HPDE6-E6E7 (cell line): ENCODE data around the gene IL1B.
"Not testable (repeated sequence)": the region's sequence is repeated elsewhere in the genome, so short reads cannot be mapped to it uniquely, and the experiment has no call there.

Source experiments
- DNase-seq: peaks from one replicate; pipeline ENCODE4 v3.0.0; 2011; ENCODE audit warnings: missing footprints; ENCODE audit errors: extremely low spot score

IL1B gene

DNA sequence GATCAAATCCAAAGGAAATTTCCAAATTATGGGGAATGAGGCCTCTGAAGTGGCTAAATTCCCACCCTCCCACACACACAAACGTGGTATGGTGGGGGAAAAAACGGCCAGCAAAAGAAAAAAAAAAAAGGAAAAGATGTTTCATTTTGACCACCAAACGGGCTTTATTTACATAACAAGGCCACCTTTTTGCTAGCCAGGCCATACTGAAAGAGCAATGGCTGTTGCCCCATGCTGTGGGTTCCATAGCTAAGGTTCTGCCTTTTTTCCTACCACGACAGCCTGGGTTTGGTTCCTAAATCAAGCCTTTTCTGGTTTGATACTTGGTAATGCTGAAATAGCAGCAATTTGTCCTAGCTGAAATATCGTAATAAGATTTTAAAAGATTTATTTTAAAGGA lies 14.0 kb upstream of the IL1B start:
- no peak for DNase-seq

- DNase-seq = no peak
Observed at GRCh38 chr2:112849956-112850355, 13.4 kb upstream of the IL1B start.

GRCh38 chr2:112848833-112849232 lies 12.3 kb upstream of the IL1B start:
- no peak for DNase-seq

- DNase-seq = no peak
Observed at GRCh38 chr2:112846031-112846430, 9.5 kb upstream of the IL1B start.

DNA sequence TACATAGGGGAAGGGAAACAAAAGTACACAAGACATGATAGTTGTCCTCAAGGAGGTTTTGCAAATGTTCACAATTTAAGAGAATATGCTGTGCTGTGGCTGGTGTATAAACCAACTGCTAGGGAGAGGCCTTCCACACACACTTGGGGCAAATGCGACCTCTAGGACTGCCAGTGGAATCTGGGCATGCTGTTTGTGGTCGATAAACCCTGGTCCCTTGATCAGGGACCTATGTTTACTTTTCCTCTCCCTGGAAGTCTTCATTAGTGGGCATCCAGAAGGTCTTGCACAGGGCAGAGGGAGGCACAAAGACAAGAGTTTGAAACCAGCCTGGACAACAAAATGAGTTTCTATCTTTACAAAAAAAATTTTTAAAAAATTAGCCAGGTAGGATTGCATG lies 7.3 kb upstream of the IL1B start:
- DNase-seq = no peak

GRCh38 chr2:112843288-112843687 lies 6.7 kb upstream of the IL1B start:
- no peak for DNase-seq

GRCh38 chr2:112841295-112842044 lies 4.9 kb upstream of the IL1B start:
- DNase-seq = no peak

DNA sequence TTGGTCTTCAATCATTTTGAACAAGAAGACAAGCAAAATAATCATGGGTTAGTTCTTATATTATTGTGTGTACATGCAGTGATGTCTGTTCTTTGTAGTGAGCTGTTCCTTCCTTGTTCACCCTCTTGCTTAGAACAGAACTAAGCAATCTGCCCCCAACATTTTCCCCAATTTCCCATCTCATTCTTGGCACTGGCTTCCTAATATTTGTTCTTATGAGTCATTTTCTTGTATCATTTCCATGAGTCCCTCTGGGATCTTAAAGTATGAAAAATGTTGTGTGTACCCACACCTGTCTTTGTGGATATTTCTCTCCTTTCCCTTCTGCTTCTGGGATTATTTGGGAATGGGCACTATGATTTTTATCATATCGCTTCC lies 3.5 kb upstream of the IL1B start:
- DNase-seq = no peak

- DNase-seq = no peak
Observed at GRCh38 chr2:112839407-112840067, 3.0 kb upstream of the IL1B start.

GRCh38 chr2:112836163-112836560 lies 417 bp downstream of the IL1B start:
- DNase-seq = no peak

DNA sequence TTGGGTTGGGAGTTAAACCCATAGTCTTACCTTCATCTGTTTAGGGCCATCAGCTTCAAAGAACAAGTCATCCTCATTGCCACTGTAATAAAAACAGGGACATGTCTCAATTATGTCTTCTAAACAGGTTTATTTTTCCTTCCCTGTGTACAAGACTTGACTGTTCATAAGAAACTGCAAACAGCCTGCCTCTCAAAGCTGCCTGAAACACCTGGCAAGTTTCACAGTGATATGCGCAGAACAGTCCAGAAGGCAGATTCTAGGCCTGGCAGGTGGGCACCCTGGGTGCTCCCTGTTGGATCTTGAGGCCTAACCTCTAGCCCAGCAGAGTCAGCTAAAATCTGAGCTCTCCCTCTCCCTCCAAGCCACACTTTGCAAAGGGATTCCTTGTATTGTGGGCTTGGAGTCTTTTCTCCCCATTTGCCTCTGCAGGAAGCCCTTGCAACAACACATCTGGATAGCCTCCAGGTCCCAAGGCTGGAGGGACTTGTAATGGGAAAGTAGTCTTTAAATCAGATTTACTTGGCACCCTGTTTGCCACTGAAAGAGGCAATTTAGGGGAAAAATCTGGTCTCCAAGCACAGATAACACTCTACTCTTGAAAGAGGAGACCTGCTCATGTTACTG lies 930 bp downstream of the IL1B start:
- DNase-seq = no peak

DNA sequence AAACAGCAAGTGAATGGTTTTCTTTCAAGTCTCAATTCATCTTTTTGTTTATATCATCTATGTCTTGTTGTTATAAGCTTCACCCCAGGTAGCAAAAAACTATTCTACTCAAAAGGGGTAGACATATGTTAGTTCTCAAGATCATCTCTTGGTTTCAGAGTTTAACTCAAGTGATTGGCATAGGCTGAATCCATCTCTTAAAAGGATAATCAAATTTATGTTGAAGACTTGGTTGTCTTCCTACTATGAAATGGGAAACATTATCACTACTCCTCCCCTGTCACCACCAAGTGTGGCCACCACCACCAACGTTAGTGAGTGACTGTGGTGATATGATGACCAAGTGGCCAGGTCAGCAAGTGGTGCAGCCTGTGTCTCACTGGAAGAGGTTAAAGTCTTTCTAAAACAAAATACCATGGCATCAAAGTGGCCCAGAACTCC lies 1.5 kb downstream of the IL1B start:
- DNase-seq = no peak

GRCh38 chr2:112834396-112835037 lies 2.1 kb downstream of the IL1B start:
- DNase-seq = no peak

- DNase-seq = no peak
Observed at GRCh38 chr2:112833976-112834375, 2.6 kb downstream of the IL1B start.

DNA sequence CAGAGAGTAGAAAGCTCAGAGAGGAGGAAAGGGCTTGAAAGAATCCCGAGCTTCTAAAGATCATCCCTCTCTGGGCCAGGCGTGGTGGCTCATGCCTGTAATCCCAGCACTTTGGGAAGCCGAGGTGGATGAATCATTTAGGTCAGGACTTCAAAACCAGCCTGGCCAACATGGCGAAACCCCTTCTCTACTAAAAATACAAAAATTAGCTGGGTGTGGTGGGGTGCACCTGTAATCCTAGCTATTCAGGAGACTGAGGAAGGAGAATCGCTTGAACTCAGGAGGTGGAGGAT lies 3.0 kb downstream of the IL1B start:
- DNase-seq = not testable (repeated sequence)

DNA sequence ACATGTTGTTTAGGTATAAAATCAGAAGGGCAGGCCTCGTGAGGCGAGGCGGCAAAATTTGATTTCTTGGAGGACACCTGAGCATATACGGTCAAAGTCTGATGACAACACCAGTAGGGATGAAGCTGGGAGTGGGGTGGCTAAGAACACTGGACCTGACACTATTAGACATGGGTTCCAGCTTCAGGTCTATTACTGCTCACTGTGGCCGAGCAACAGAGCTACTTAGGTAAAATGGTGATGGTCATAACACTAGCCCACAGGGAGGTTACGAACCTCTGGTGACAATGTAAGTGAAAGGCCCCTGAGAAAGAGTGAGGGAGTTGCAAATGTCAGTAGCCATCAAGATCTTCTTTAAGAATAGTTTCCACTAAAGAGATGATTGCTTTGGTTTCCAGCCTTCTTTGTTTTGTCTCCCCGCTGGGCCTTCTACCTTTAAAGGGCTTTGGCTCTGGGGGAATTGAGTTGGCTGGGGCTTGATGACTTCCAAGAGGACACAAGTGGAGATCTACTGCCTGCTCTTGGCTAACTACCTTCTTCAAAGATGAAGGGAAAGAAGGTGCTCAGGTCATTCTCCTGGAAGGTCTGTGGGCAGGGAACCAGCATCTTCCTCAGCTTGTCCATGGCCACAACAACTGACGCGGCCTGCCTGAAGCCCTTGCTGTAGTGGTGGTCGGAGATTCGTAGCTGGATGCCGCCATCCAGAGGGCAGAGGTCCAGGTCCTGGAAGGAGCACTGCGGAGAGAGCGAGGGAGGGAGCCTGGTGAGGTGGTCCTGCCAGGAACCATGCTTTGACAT lies 3.5 kb downstream of the IL1B start:
- no peak for DNase-seq

- no peak for DNase-seq
Observed at GRCh38 chr2:112831946-112832840, 4.4 kb downstream of the IL1B start.

GRCh38 chr2:112831513-112831845 lies 5.1 kb downstream of the IL1B start:
- DNase-seq = no peak

- DNase-seq = no peak
Observed at GRCh38 chr2:112830682-112831512, 5.7 kb downstream of the IL1B start.
